ENCODE measurements around the gene SCYL3. TPM values are rescaled to one million over a fixed set of nuclear protein-coding genes. Genes with fewer than 3 reads are reported as not detected.

Gene SCYL3
- total and polyA plus RNA-seq, 7 experiments from 2014 or later = 9.5 to 22.7 (median 17.3) TPM

GRCh38 chr1:169829671-169830070 is 64.0 kb downstream of the SCYL3 start:
- Mint-ChIP-seq H3K4me1 (peaks cover 0 to 2% (median 0%) of the 10 kb centered on the region in 7 donors), H3K36me3 (peaks cover 9 to 29% (median 17%) of the 10 kb centered on the region in 5 donors), H3K27me3 (no peaks in the 10 kb centered on the region), H3K9me3 (no peaks in the 10 kb centered on the region), H3K4me3 (no peak overlapping the region), H3K27ac (no peak overlapping the region)
- Histone ChIP-seq H3K9me3 (ENCODE audit: control insufficient read depth in 2 of 3, low read length in 3 of 3) (no peaks in the 10 kb centered on the region), H3K4me1 (ENCODE audit: control insufficient read depth in 2 of 2, insufficient read depth in 2 of 2, low read length in 2 of 2) (no peaks in the 10 kb centered on the region), H3K27me3 (ENCODE audit: control insufficient read depth in 2 of 2, insufficient read depth in 2 of 2, low read length in 2 of 2) (no peaks in the 10 kb centered on the region), H3K4me3 (ENCODE audit: low read length) (no peak overlapping the region), H3K36me3 (ENCODE audit: control insufficient read depth in 2 of 3, insufficient read depth in 3 of 3, low read length in 3 of 3) (peaks cover 0 to 7% (median 4%) of the 10 kb centered on the region in 3 experiments), H3K27ac (ENCODE audit: low read depth, low read length) (no peak overlapping the region)
- CTCF ChIA-PET = no interaction called here
- DNase-seq (no peak), ATAC-seq (no peak)
- POLR2A ChIA-PET = no interaction called here
- intact Hi-C loops (cut with micrococcal nuclease) = no loop called here

- H3K4me1 Mint-ChIP-seq = peaks cover 0 to 4% (median 0%) of the 10 kb centered on the region in 7 donors
- intact Hi-C loops (cut with micrococcal nuclease) = no loop called here
- ChIA-PET CTCF (interaction anchor here (0.7 kb wide), 1 partner anchor 1598 kb away, joined by 3 read pairs; no protein-coding TSS in a partner anchor), POLR2A (no interaction called here)
- H3K27ac Mint-ChIP-seq = peak overlapping the region in 1 of 9 donors; percentile 23
- H3K4me3 Mint-ChIP-seq = no peak overlapping the region
- Histone ChIP-seq H3K4me3 (ENCODE audit: low read length) (no peak overlapping the region), H3K4me1 (ENCODE audit: control insufficient read depth in 2 of 2, insufficient read depth in 2 of 2, low read length in 2 of 2) (no peaks in the 10 kb centered on the region), H3K27ac (ENCODE audit: low read depth, low read length) (no peak overlapping the region), H3K36me3 (ENCODE audit: control insufficient read depth in 2 of 3, insufficient read depth in 3 of 3, low read length in 3 of 3) (peaks cover 0 to 4% (median 3%) of the 10 kb centered on the region in 3 experiments), H3K27me3 (ENCODE audit: control insufficient read depth in 2 of 2, insufficient read depth in 2 of 2, low read length in 2 of 2) (no peaks in the 10 kb centered on the region), H3K9me3 (ENCODE audit: control insufficient read depth in 2 of 3, low read length in 3 of 3) (no peaks in the 10 kb centered on the region)
- no peak for DNase-seq
- H3K36me3 Mint-ChIP-seq = peaks cover 12 to 25% (median 17%) of the 10 kb centered on the region in 5 donors
- no peaks in the 10 kb centered on the region for H3K9me3 Mint-ChIP-seq
- no peak for ATAC-seq
- no peaks in the 10 kb centered on the region for H3K27me3 Mint-ChIP-seq
Measured at GRCh38 chr1:169824153-169824552, 69.5 kb downstream of the SCYL3 start.

- H3K36me3 Mint-ChIP-seq = peaks cover 7 to 22% (median 20%) of the 10 kb centered on the region in 5 donors
- Histone ChIP-seq H3K4me3 (ENCODE audit: low read length) (no peak overlapping the region), H3K9me3 (ENCODE audit: control insufficient read depth in 2 of 3, low read length in 3 of 3) (no peaks in the 10 kb centered on the region), H3K27ac (ENCODE audit: low read depth, low read length) (no peak overlapping the region), H3K4me1 (ENCODE audit: control insufficient read depth in 2 of 2, insufficient read depth in 2 of 2, low read length in 2 of 2) (no peaks in the 10 kb centered on the region), H3K36me3 (ENCODE audit: control insufficient read depth in 2 of 3, insufficient read depth in 3 of 3, low read length in 3 of 3) (no peaks in the 10 kb centered on the region), H3K27me3 (ENCODE audit: control insufficient read depth in 2 of 2, insufficient read depth in 2 of 2, low read length in 2 of 2) (no peaks in the 10 kb centered on the region)
- no peaks in the 10 kb centered on the region for H3K27me3 Mint-ChIP-seq
- ChIA-PET CTCF (interaction anchor here (0.6 kb wide), 1 partner anchor 272 kb away, joined by 3 read pairs; no protein-coding TSS in a partner anchor), POLR2A (no interaction called here)
- H3K9me3 Mint-ChIP-seq = no peaks in the 10 kb centered on the region
- DNase-seq (no peak), ATAC-seq (no peak)
- H3K27ac Mint-ChIP-seq = no peak overlapping the region
- H3K4me3 Mint-ChIP-seq = no peak overlapping the region
- H3K4me1 Mint-ChIP-seq = peaks cover 0 to 4% (median 0%) of the 10 kb centered on the region in 7 donors
- intact Hi-C loops (cut with micrococcal nuclease) = no loop called here
Measured at GRCh38 chr1:169821500-169821899, 72.2 kb downstream of the SCYL3 start.

GRCh38 chr1:169816617-169817016 is 77.1 kb downstream of the SCYL3 start:
- H3K4me3 ChIP-seq (ENCODE audit: low read length) = no peak overlapping the region
- H3K9me3 Mint-ChIP-seq = peaks cover 0 to 4% (median 0%) of the 10 kb centered on the region in 11 donors
- no peaks in the 10 kb centered on the region for H3K27me3 Mint-ChIP-seq

GRCh38 chr1:169814265-169814664 is 79.4 kb downstream of the SCYL3 start:
- H3K27ac Mint-ChIP-seq = peak overlapping the region in 1 of 9 donors; percentile 9
- no peak overlapping the region for H3K4me3 Mint-ChIP-seq
- H3K36me3 Mint-ChIP-seq = peaks cover 4 to 32% (median 14%) of the 10 kb centered on the region in 5 donors
- peaks cover 0 to 4% (median 0%) of the 10 kb centered on the region in 11 donors for H3K9me3 Mint-ChIP-seq
- H3K27me3 Mint-ChIP-seq = no peaks in the 10 kb centered on the region
- ATAC-seq = no peak
- no peak for DNase-seq
- H3K27ac ChIP-seq (ENCODE audit: low read depth, low read length) = no peak overlapping the region
- intact Hi-C loops (cut with micrococcal nuclease) = loop anchor here in 1 of 2 donors (1.0 kb wide), 1 partner anchor 304 kb away; no protein-coding TSS in a partner anchor
- ChIA-PET CTCF (no interaction called here), POLR2A (no interaction called here)
- no peak overlapping the region for H3K4me3 ChIP-seq (ENCODE audit: low read length)
- no peaks in the 10 kb centered on the region for H3K9me3 ChIP-seq (ENCODE audit: control insufficient read depth in 2 of 3, low read length in 3 of 3)
- H3K36me3 ChIP-seq (ENCODE audit: control insufficient read depth in 2 of 3, insufficient read depth in 3 of 3, low read length in 3 of 3) = no peaks in the 10 kb centered on the region
- H3K4me1 Mint-ChIP-seq = peaks cover 0 to 14% (median 0%) of the 10 kb centered on the region in 7 donors
- no peaks in the 10 kb centered on the region for H3K4me1 ChIP-seq (ENCODE audit: control insufficient read depth in 2 of 2, insufficient read depth in 2 of 2, low read length in 2 of 2)
- H3K27me3 ChIP-seq (ENCODE audit: control insufficient read depth in 2 of 2, insufficient read depth in 2 of 2, low read length in 2 of 2) = no peaks in the 10 kb centered on the region

More at GRCh38 chr1:169816617-169817016, 77.1 kb downstream of the SCYL3 start:
- no peaks in the 10 kb centered on the region for H3K27me3 ChIP-seq (ENCODE audit: control insufficient read depth in 2 of 2, insufficient read depth in 2 of 2, low read length in 2 of 2)
- Mint-ChIP-seq H3K4me1 (peaks cover 0 to 12% (median 0%) of the 10 kb centered on the region in 7 donors), H3K4me3 (no peak overlapping the region), H3K27ac (no peak overlapping the region), H3K36me3 (peaks cover 4 to 32% (median 14%) of the 10 kb centered on the region in 5 donors)
- H3K27ac ChIP-seq (ENCODE audit: low read depth, low read length) = no peak overlapping the region
- ATAC-seq (no peak), DNase-seq (no peak)
- CTCF ChIA-PET = no interaction called here
- intact Hi-C loops (cut with micrococcal nuclease) = no loop called here
- H3K36me3 ChIP-seq (ENCODE audit: control insufficient read depth in 2 of 3, insufficient read depth in 3 of 3, low read length in 3 of 3) = no peaks in the 10 kb centered on the region
- POLR2A ChIA-PET = interaction anchor here (0.6 kb wide), 1 partner anchor 21 kb away, joined by 3 read pairs; no protein-coding TSS in a partner anchor
- H3K4me1 ChIP-seq (ENCODE audit: control insufficient read depth in 2 of 2, insufficient read depth in 2 of 2, low read length in 2 of 2) = no peaks in the 10 kb centered on the region
- no peaks in the 10 kb centered on the region for H3K9me3 ChIP-seq (ENCODE audit: control insufficient read depth in 2 of 3, low read length in 3 of 3)

- no peaks in the 10 kb centered on the region for H3K9me3 ChIP-seq (ENCODE audit: control insufficient read depth in 2 of 3, low read length in 3 of 3)
- ChIA-PET POLR2A (no interaction called here), CTCF (interaction anchor here (0.7 to 6.8 kb wide), 2 partner anchors 105 to 262 kb away, joined by 3 to 70 read pairs; no protein-coding TSS in a partner anchor)
- H3K27me3 ChIP-seq (ENCODE audit: control insufficient read depth in 2 of 2, insufficient read depth in 2 of 2, low read length in 2 of 2) = no peaks in the 10 kb centered on the region
- no peak overlapping the region for H3K27ac Mint-ChIP-seq
- H3K36me3 ChIP-seq (ENCODE audit: control insufficient read depth in 2 of 3, insufficient read depth in 3 of 3, low read length in 3 of 3) = no peaks in the 10 kb centered on the region
- H3K4me3 Mint-ChIP-seq = no peak overlapping the region
- no peak overlapping the region for H3K4me3 ChIP-seq (ENCODE audit: low read length)
- peaks cover 0 to 4% (median 0%) of the 10 kb centered on the region in 11 donors for H3K9me3 Mint-ChIP-seq
- intact Hi-C loops (cut with micrococcal nuclease) = no loop called here
- no peak for DNase-seq
- H3K4me1 ChIP-seq (ENCODE audit: control insufficient read depth in 2 of 2, insufficient read depth in 2 of 2, low read length in 2 of 2) = no peaks in the 10 kb centered on the region
- H3K36me3 Mint-ChIP-seq = peaks cover 4 to 25% (median 10%) of the 10 kb centered on the region in 5 donors
- no peak overlapping the region for H3K27ac ChIP-seq (ENCODE audit: low read depth, low read length)
- H3K27me3 Mint-ChIP-seq = no peaks in the 10 kb centered on the region
- ATAC-seq = no peak
- peaks cover 0 to 16% (median 0%) of the 10 kb centered on the region in 7 donors for H3K4me1 Mint-ChIP-seq
Measured at GRCh38 chr1:169812131-169812530, 81.6 kb downstream of the SCYL3 start.
